Lung (tissue), 12 donors: ENCODE measurements around the gene FHOD3. TPM values are rescaled to one million over a fixed set of nuclear protein-coding genes. Genes with fewer than 3 reads are reported as not detected.

Source experiments
- ATAC-seq: fragments of 200-7000 bp; cut with Tn5 transposase; one replicate; pipeline ENCODE4 v1.9.1; 2020; ENCODE audit warnings: moderate number of reproducible peaks; ENCODE audit not compliant: insufficient read depth, low FRiP score
- DNase-seq, 3 donors: peaks; one replicate each; pipeline ENCODE4 v3.0.0-alpha.2; 2013 to 2017
- H3K27ac ChIP-seq, 2 donors: one replicate each; pipeline ENCODE4 v1.5.1; 2013; ENCODE audit warnings: mild to moderate bottlenecking in 2 of 2, moderate library complexity in 2 of 2, control low read depth in 1 of 2, inconsistent platforms in 1 of 2, low read depth in 1 of 2, low read length in 1 of 2
- H3K27me3 ChIP-seq, 3 donors: one replicate each; pipeline ENCODE4 v1.5.1; 2013; ENCODE audit warnings: low read length in 2 of 3; ENCODE audit not compliant: control insufficient read depth in 3 of 3, insufficient read depth in 3 of 3
- H3K36me3 ChIP-seq, 4 donors: one replicate each; pipeline ENCODE4 v1.5.1; 2013; ENCODE audit warnings: low read length in 4 of 4, mild to moderate bottlenecking in 1 of 4, moderate library complexity in 1 of 4; ENCODE audit not compliant: control insufficient read depth in 4 of 4, insufficient read depth in 4 of 4
- H3K4me1 ChIP-seq, 5 donors: one replicate each; pipeline ENCODE4 v1.5.1; 2013; ENCODE audit warnings: low read length in 5 of 5, mild to moderate bottlenecking in 2 of 5, moderate library complexity in 1 of 5; ENCODE audit not compliant: control insufficient read depth in 5 of 5, insufficient read depth in 5 of 5
- H3K4me3 ChIP-seq: one replicate; pipeline ENCODE4 v1.5.1; 2013; ENCODE audit warnings: mild to moderate bottlenecking, control low read depth, moderate library complexity
- H3K9ac ChIP-seq, 2 donors: one replicate each; pipeline ENCODE4 v1.5.1; 2013; ENCODE audit warnings: low read length in 2 of 2, control low read depth in 1 of 2; ENCODE audit not compliant: insufficient read depth in 1 of 2
- H3K9me3 ChIP-seq, 4 donors: one replicate each; pipeline ENCODE4 v1.5.1; 2013; ENCODE audit warnings: low read length in 3 of 4, mild to moderate bottlenecking in 1 of 4, moderate library complexity in 1 of 4; ENCODE audit not compliant: control insufficient read depth in 4 of 4, insufficient read depth in 3 of 4
- WGBS, 2 donors: extraction: QIAGEN DNeasy Blood & Tissue Kit; methylation state at CpG; one replicate each; pipeline ENCODE4 v1.1.7; 2013; 5-methylcytosine and 5-hydroxymethylcytosine counted together
- polyA plus RNA-seq, 2 donors: library from polyadenylated mRNA; stranded (reverse); fragments of 200-250 nt; gene quantifications; one replicate each; pipeline ENCODE4 v1.2.1, GENCODE V29; 2013
- total RNA-seq, 2 donors: library from RNA; depleted of rRNA in 1 of 2; stranded (reverse); fragments of >200 nt in 1 of 2; gene quantifications; one replicate each; pipeline ENCODE4 v1.2.1, GENCODE V29; 2014 to 2021
- TF ChIP-seq, protein P1 (sequence below): IDR thresholded peaks from 2 replicates; pipeline ENCODE4 v1.5.1; 2012; ENCODE audit warnings: mild to moderate bottlenecking; ENCODE audit errors: control extremely low read depth, extremely low read depth
- donor health status: control.
- donor health status: control.
- donor health status: Bipolar disorder and iron deficiency.
- donor health status: healthy.
- donor health status: DM: yes; HTN: yes; CAD: no.

The FHOD3 gene
- total and polyA plus RNA-seq, 4 donors, result 1.0 to 7.4 (median 2.9) TPM

DNA sequence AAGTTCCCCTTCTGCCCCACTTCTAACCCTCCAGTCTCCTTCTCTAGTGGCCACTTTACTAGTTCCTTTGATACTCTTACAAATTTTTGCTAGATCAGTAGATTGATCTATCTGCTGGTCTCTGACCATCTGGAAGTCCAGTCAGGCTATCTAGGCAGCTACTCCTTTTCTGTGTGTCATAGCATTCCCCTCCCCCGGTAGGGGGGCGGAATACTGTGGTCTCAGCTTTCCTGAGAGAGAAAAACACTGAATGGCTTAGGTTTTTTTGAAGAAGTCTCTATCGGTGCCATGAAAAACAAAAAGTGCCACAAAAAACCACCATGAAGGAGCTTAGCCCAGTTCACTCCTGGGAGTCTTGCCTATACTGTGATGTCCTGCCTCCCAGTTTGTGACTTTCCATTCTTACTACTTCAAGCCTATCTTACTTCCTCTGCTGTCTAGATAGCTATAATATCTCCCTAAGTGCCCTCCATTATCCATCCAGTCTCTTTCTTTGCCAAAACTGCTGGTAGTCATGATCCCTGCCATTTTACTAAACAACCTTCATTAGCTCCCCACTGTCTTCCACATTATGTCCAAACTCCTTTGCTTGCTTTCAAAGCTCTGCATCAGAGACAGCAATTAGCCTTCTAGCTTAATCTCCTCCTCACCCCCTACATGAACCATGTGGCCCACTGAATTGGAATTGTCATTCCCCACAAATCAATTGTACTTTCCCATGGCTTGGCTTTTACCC is 501.4 kb downstream of the FHOD3 start:
- H3K9me3 ChIP-seq, result no peaks in the 10 kb centered on the region
- no peak overlapping the region for H3K4me3 ChIP-seq
- H3K27ac ChIP-seq, result no peak overlapping the region
- no peaks in the 10 kb centered on the region for H3K27me3 ChIP-seq
- no peaks in the 10 kb centered on the region for H3K4me1 ChIP-seq
- peaks cover 24 to 42% (median 37%) of the 10 kb centered on the region in 4 donors for H3K36me3 ChIP-seq
- ATAC-seq (no peak), DNase-seq (no peak)
- no peak overlapping the region for H3K9ac ChIP-seq
- WGBS, 2 donors, result 91 to 99% methylated on average over 3 of the region's 3 CpGs
- TF ChIP-seq, protein P1, sequence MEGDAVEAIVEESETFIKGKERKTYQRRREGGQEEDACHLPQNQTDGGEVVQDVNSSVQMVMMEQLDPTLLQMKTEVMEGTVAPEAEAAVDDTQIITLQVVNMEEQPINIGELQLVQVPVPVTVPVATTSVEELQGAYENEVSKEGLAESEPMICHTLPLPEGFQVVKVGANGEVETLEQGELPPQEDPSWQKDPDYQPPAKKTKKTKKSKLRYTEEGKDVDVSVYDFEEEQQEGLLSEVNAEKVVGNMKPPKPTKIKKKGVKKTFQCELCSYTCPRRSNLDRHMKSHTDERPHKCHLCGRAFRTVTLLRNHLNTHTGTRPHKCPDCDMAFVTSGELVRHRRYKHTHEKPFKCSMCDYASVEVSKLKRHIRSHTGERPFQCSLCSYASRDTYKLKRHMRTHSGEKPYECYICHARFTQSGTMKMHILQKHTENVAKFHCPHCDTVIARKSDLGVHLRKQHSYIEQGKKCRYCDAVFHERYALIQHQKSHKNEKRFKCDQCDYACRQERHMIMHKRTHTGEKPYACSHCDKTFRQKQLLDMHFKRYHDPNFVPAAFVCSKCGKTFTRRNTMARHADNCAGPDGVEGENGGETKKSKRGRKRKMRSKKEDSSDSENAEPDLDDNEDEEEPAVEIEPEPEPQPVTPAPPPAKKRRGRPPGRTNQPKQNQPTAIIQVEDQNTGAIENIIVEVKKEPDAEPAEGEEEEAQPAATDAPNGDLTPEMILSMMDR, result no peak

DNA sequence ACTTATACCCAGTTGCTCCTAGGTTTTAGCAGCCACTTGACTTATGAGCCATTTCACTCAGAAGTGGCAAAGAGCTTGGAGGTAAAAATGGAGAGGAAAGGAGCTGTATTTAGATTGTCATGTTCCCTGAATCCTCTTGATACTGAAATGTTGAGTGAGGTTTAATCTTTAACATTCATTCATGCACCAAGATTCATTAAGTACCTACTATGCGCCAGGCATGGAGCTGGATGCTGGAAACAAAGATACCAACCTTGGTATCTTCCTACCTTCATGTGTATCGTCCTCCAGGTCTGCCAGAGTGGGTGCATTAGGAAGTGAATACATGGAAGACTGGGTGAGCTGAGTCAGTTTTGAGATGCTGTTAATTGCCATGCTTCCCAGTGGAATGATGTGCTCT is 507.6 kb downstream of the FHOD3 start:
- WGBS, 2 donors, result 98 to 100% methylated on average over 2 of the region's 2 CpGs
- TF ChIP-seq, protein P1, result no peak
- no peak overlapping the region for H3K27ac ChIP-seq
- DNase-seq, result no peak
- H3K27me3 ChIP-seq, result no peaks in the 10 kb centered on the region
- ATAC-seq, result no peak
- no peaks in the 10 kb centered on the region for H3K9me3 ChIP-seq
- no peak overlapping the region for H3K9ac ChIP-seq
- H3K4me1 ChIP-seq, result no peaks in the 10 kb centered on the region
- H3K36me3 ChIP-seq, result peaks cover 17 to 52% (median 25%) of the 10 kb centered on the region in 4 donors
- H3K4me3 ChIP-seq, result no peak overlapping the region

DNA sequence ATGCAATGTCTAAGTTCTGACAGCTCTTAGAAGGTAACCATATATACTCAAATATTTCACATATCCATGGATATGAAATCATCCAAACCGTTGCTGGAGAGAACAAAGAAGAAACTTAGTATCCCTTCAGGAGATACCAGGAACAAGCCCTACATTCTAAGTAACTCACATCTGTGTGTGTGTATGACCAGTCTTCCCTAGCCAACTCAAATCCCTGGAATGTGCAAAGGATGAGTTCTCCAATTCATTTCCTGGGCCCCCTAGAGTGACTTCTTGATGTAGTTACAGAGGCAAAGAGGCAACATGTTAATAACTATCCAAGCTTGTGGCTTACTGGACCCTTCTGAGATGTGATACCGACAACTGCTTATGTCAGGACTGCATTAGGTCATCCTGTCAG is 511.2 kb downstream of the FHOD3 start:
- no peak for DNase-seq
- ATAC-seq, result no peak
- peaks cover 0 to 22% (median 13%) of the 10 kb centered on the region in 5 donors for H3K4me1 ChIP-seq
- no peaks in the 10 kb centered on the region for H3K27me3 ChIP-seq
- H3K36me3 ChIP-seq, result peaks cover 15 to 36% (median 23%) of the 10 kb centered on the region in 4 donors
- no peaks in the 10 kb centered on the region for H3K9me3 ChIP-seq
- H3K27ac ChIP-seq, result no peak overlapping the region
- H3K4me3 ChIP-seq, result no peak overlapping the region
- H3K9ac ChIP-seq, result no peak overlapping the region
- 93% methylated on average over 2 of the region's 2 CpGs for WGBS, 2 donors
- TF ChIP-seq, protein P1, result no peak
